HepG2 (cell line): ENCODE measurements around the gene NYNRIN. TPM values are rescaled to one million over a fixed set of nuclear protein-coding genes. Genes with fewer than 3 reads are reported as not detected.

ENCODE experiments used
- AGO1 ChIP-seq: fragments of 200-400 bp; formaldehyde crosslinking; IDR thresholded peaks from 2 replicates; pipeline ENCODE4 v1.6.1; 2017; ENCODE audit warnings: mild to moderate bottlenecking, low read depth, low read length, moderate library complexity; ENCODE audit not compliant: poor library complexity, severe bottlenecking
- CCAR2 ChIP-seq: fragments of 200-400 bp; formaldehyde crosslinking; optimal IDR thresholded peaks from 2 replicates; pipeline ENCODE3; 2018; ENCODE audit warnings: low read depth, mild to moderate bottlenecking, low read length, moderate library complexity
- CHD2 ChIP-seq: IDR thresholded peaks from 2 replicates; pipeline ENCODE4 v1.6.1; 2011; ENCODE audit warnings: low read depth, low read length, improper control_type of control experiment
- FLYWCH1 ChIP-seq: sonication (generic); formaldehyde crosslinking; IDR thresholded peaks from 2 replicates; pipeline ENCODE4 v1.8.1; 2023; ENCODE audit warnings: mild to moderate bottlenecking, missing genetic modification reagents
- KLF16 ChIP-seq, 2 experiments: sonication (generic) in 1 of 2; formaldehyde crosslinking in 1 of 2; IDR thresholded peaks; 2 replicates each; pipeline versions ENCODE4 v1.6.1 to v1.8.0; 2016 to 2023; ENCODE audit warnings: missing genetic modification reagents in 2 of 2, missing compliant biosample characterization in 1 of 2
- KLF9 ChIP-seq: IDR thresholded peaks from 2 replicates; pipeline ENCODE4 v1.6.1; 2016; ENCODE audit warnings: low read depth
- MAZ ChIP-seq, 2 experiments: sonication (generic) in 1 of 2; formaldehyde crosslinking in 1 of 2; IDR thresholded peaks; 2 replicates each; pipeline versions ENCODE4 v1.5.0 to v1.6.1; 2012 to 2020; ENCODE audit warnings: low read depth in 2 of 2, mild to moderate bottlenecking in 2 of 2, borderline replicate concordance in 1 of 2, improper control_type of control experiment in 1 of 2, low read length in 1 of 2, missing genetic modification reagents in 1 of 2, moderate library complexity in 1 of 2
- MED8 ChIP-seq: sonication (generic); formaldehyde crosslinking; IDR thresholded peaks from 2 replicates; pipeline ENCODE4 v1.8.1; 2023; ENCODE audit warnings: mild to moderate bottlenecking, missing genetic modification reagents; ENCODE audit not compliant: insufficient replicate concordance
- PCBP2 ChIP-seq: fragments of 200-400 bp; formaldehyde crosslinking; optimal IDR thresholded peaks from 2 replicates; pipeline ENCODE3; 2018; ENCODE audit warnings: low read length, low read depth; ENCODE audit not compliant: poor library complexity, severe bottlenecking
- PLRG1 ChIP-seq: fragments of 450-650 bp; conservative IDR thresholded peaks from 2 replicates; pipeline ENCODE4 v1.6.1; 2016
- POLR2AphosphoS5 ChIP-seq: IDR thresholded peaks from 2 replicates; pipeline ENCODE4 v1.6.1; 2012; ENCODE audit warnings: low read depth, low read length
- PPARG ChIP-seq: conservative IDR thresholded peaks from 2 replicates; pipeline ENCODE4 v1.6.1; 2016; ENCODE audit warnings: missing biosample characterization, missing genetic modification reagents
- PTBP1 ChIP-seq: fragments of 200-400 bp; formaldehyde crosslinking; IDR thresholded peaks from 2 replicates; pipeline ENCODE4 v1.6.1; 2018; ENCODE audit warnings: low read length, low read depth; ENCODE audit not compliant: poor library complexity, severe bottlenecking
- RAD51 ChIP-seq: fragments of 450-650 bp; IDR thresholded peaks from 2 replicates; pipeline ENCODE4 v1.6.1; 2016; ENCODE audit warnings: borderline replicate concordance
- RFXAP ChIP-seq: sonication (generic); formaldehyde crosslinking; IDR thresholded peaks from 2 replicates; pipeline ENCODE4 v1.4.0; 2020; ENCODE audit warnings: missing genetic modification reagents, borderline replicate concordance
- RXRB ChIP-seq: IDR thresholded peaks from 2 replicates; pipeline ENCODE4 v1.6.1; 2016; ENCODE audit warnings: borderline replicate concordance, missing genetic modification reagents, missing compliant biosample characterization
- ZMYM3 ChIP-seq: sonication (generic); formaldehyde crosslinking; IDR thresholded peaks from 2 replicates; pipeline ENCODE4 v1.5.1; 2020; ENCODE audit warnings: mild to moderate bottlenecking, missing genetic modification reagents
- ZNF432 ChIP-seq: sonication (generic); formaldehyde crosslinking; IDR thresholded peaks from 2 replicates; pipeline ENCODE4 v1.5.0; 2020; ENCODE audit warnings: missing genetic modification reagents, mild to moderate bottlenecking, borderline replicate concordance
- ZNF484 ChIP-seq: sonication (generic); formaldehyde crosslinking; IDR thresholded peaks from 2 replicates; pipeline ENCODE4 v1.5.1; 2020; ENCODE audit warnings: mild to moderate bottlenecking, low read depth, missing genetic modification reagents, borderline replicate concordance
- ZNF589 ChIP-seq: sonication (generic); formaldehyde crosslinking; conservative IDR thresholded peaks from 2 replicates; pipeline ENCODE4 v1.8.0; 2022; ENCODE audit warnings: mild to moderate bottlenecking, moderate library complexity, missing genetic modification reagents
- ZNF790 ChIP-seq: sonication (generic); formaldehyde crosslinking; IDR thresholded peaks from 2 replicates; pipeline ENCODE4 v1.8.0; 2022; ENCODE audit warnings: missing genetic modification reagents, mild to moderate bottlenecking, borderline replicate concordance
- ZSCAN22 ChIP-seq: sonication (generic); formaldehyde crosslinking; IDR thresholded peaks from 2 replicates; pipeline ENCODE4 v1.4.0; 2020; ENCODE audit warnings: mild to moderate bottlenecking, missing genetic modification reagents
- polyA plus RNA-seq, 8 experiments: library from polyadenylated mRNA; depleted of rRNA in 3 of 8; stranded (reverse) in 7 of 8; unstranded in 1 of 8; fragments of >200 nt; fragmentation: Illumina TruSeq in 4 of 8; extraction: Trizol in 4 of 8; gene quantifications; 2 replicates each; pipeline versions ENCODE4 v1.2.1 to v1.2.3, GENCODE V29; 2011 to 2016; ENCODE audit warnings: low read depth in 4 of 8, missing spikeins in 1 of 8, mixed read lengths in 1 of 8; ENCODE audit not compliant: insufficient read depth in 1 of 8
- total RNA-seq, 5 experiments: library from RNA; depleted of rRNA; stranded (reverse); fragments of >200 nt; fragmentation: Illumina TruSeq; extraction: Trizol; gene quantifications; 2 replicates each; pipeline ENCODE4 v1.2.3, GENCODE V29; 2016; ENCODE audit warnings: low read depth in 1 of 5
- TF ChIP-seq, protein P1 (sequence below): sonication (generic); formaldehyde crosslinking; IDR thresholded peaks from 2 replicates; pipeline ENCODE4 v1.5.0; 2020; ENCODE audit warnings: missing genetic modification reagents
- TF ChIP-seq, protein P2 (sequence below): IDR thresholded peaks from 2 replicates; pipeline ENCODE4 v1.6.1; 2012; ENCODE audit warnings: low read depth, low read length, improper control_type of control experiment
- TF ChIP-seq, protein P3 (sequence below): sonication (generic); formaldehyde crosslinking; IDR thresholded peaks from 2 replicates; pipeline ENCODE4 v1.8.0; 2022; ENCODE audit warnings: missing genetic modification reagents, mild to moderate bottlenecking, moderate library complexity, borderline replicate concordance

Gene NYNRIN
- total and polyA plus RNA-seq, 2 of the 13 experiments (the other 11 are each of a cell fraction or from before 2014, with no cell fraction given) = 0.63 to 1.1 TPM

DNA sequence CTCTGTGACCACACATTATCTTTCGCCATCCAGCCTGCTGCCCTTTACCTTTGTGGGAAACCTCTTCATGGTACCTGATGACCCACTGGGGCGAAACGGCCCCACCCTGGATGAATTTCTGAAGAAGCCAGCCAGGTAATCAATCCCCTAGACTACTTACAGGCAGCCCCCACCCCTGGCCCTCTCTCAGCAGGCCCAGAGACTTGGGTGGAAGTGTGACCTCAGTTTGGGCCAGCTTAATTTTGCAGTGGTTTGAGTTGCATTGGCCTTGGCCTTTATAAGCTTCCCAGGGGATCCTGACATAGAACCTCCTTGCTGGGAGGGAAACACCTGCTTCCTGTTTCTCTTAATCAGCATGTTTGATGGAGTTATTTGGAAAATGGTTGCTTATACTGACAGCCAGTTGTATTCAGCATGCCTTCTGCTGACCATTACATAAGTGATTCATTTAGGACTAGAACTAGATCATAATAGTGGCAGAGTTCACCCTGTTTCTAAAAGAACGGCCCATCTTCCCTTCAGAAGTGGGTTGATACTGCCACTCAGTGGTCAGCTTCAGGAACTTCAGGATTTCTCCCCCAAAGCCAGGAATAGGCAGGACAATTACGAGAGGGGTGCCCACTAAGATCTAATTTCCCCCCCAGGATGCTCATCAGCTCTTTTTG is 37.7 kb downstream of the NYNRIN start (continued):
- TF ChIP-seq KLF16 (CRISPR knock-in tag; IDR thresholded peaks at IDR 0.05) (0 out of 4 replicates have a peak, but pooled peaks of 1 of the 2 experiments have one; percentile 47), ZNF484 (CRISPR knock-in tag) (no peak), KLF9 (CRISPR knock-in tag) (no peak), CCAR2 (no peak), PCBP2 (no peak), PPARG (peak; percentile 89), RXRB (CRISPR knock-in tag) (peak; percentile 73; the same call in 1 of the 2 replicates), RFXAP (no peak), ZMYM3 (CRISPR knock-in tag) (no peak), PTBP1 (no peak), FLYWCH1 (CRISPR knock-in tag) (no peak), ZNF790 (CRISPR knock-in tag) (no peak), AGO1 (no peak), ZNF589 (CRISPR knock-in tag) (no peak), ZNF432 (CRISPR knock-in tag) (no peak), PLRG1 (no peak), MAZ (IDR thresholded peaks at IDR 0.05; ENCODE audit: borderline replicate concordance, low read depth, low read length) (no peak), MAZ (CRISPR knock-in tag; IDR thresholded peaks at IDR 0.05; ENCODE audit: low read depth) (no peak), RAD51 (no peak), ZSCAN22 (no peak), CHD2 (no peak), POLR2AphosphoS5 (peak; percentile 39; the same call in 1 of the 2 replicates), MED8 (CRISPR knock-in tag) (no peak)
- TF ChIP-seq, protein P1, sequence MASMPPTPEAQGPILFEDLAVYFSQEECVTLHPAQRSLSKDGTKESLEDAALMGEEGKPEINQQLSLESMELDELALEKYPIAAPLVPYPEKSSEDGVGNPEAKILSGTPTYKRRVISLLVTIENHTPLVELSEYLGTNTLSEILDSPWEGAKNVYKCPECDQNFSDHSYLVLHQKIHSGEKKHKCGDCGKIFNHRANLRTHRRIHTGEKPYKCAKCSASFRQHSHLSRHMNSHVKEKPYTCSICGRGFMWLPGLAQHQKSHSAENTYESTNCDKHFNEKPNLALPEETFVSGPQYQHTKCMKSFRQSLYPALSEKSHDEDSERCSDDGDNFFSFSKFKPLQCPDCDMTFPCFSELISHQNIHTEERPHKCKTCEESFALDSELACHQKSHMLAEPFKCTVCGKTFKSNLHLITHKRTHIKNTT = no peak
- TF ChIP-seq, protein P2, sequence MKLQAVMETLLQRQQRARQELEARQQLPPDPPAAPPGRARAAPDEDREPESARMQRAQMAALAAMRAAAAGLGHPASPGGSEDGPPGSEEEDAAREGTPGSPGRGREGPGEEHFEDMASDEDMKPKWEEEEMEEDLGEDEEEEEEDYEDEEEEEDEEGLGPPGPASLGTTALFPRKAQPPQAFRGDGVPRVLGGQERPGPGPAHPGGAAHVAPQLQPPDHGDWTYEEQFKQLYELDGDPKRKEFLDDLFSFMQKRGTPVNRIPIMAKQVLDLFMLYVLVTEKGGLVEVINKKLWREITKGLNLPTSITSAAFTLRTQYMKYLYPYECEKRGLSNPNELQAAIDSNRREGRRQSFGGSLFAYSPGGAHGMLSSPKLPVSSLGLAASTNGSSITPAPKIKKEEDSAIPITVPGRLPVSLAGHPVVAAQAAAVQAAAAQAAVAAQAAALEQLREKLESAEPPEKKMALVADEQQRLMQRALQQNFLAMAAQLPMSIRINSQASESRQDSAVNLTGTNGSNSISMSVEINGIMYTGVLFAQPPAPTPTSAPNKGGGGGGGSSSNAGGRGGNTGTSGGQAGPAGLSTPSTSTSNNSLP = peak; percentile 54; the same call in 1 of the 2 replicates
- TF ChIP-seq, protein P3, sequence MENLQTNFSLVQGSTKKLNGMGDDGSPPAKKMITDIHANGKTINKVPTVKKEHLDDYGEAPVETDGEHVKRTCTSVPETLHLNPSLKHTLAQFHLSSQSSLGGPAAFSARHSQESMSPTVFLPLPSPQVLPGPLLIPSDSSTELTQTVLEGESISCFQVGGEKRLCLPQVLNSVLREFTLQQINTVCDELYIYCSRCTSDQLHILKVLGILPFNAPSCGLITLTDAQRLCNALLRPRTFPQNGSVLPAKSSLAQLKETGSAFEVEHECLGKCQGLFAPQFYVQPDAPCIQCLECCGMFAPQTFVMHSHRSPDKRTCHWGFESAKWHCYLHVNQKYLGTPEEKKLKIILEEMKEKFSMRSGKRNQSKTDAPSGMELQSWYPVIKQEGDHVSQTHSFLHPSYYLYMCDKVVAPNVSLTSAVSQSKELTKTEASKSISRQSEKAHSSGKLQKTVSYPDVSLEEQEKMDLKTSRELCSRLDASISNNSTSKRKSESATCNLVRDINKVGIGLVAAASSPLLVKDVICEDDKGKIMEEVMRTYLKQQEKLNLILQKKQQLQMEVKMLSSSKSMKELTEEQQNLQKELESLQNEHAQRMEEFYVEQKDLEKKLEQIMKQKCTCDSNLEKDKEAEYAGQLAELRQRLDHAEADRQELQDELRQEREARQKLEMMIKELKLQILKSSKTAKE (CRISPR knock-in tag) = no peak
